Cortex of kidney (tissue), 1 donor: Measurements from ENCODE around the gene APOA1.

ENCODE experiments used
- DNase-seq: peaks from one replicate; lab custom pipeline; 2025; lab: John Stamatoyannopoulos, UW

Gene APOA1

GRCh38 chr11:116788975-116789374 lies 48.4 kb downstream of the APOA1 start:
- no peak for DNase-seq

GRCh38 chr11:116788534-116788933 lies 48.9 kb downstream of the APOA1 start:
- DNase-seq: no peak

GRCh38 chr11:116787786-116788486 lies 49.5 kb downstream of the APOA1 start, which contains the start of gene ZPR1:
Gene ZPR1, minus strand, starts transcription at chr11:116788023. Its CDS starts 33 bp downstream, at chr11:116787990.
- no peak for DNase-seq

GRCh38 chr11:116787436-116787785 lies 50.0 kb downstream of the APOA1 start:
- DNase-seq: no peak

- no peak for DNase-seq
These were observed 50.5 kb downstream of the APOA1 start for GRCh38 chr11:116786966-116787365.

GRCh38 chr11:116786326-116786725 lies 51.1 kb downstream of the APOA1 start:
- DNase-seq: no peak
